ENCODE data around the gene USP7.

- no peak for TF ChIP-seq CTCF (IDR thresholded peaks at IDR 0.05)
- no peak for TF ChIP-seq POLR2AphosphoS5 (IDR thresholded peaks at IDR 0.05; ENCODE audit: low read depth, low read length)
- TF ChIP-seq REST (IDR thresholded peaks at IDR 0.05; ENCODE audit: insufficient read depth in 1 of 2, low read depth in 2 of 2, low read length in 1 of 2): no peak
- TF ChIP-seq TCF7L2 (IDR thresholded peaks at IDR 0.05; ENCODE audit: low read depth, low read length): no peak
These were observed 116.1 kb downstream of the USP7 start for GRCh38 chr16:8847623-8848022.

All from Panc1 (cell line).